ENCODE measurements around the gene CFAP73. TPM values are rescaled to one million over a fixed set of nuclear protein-coding genes. Genes with fewer than 3 reads are reported as not detected.

The CFAP73 gene
- total RNA-seq, 1 donor from 2014 or later: 7.3 TPM

GRCh38 chr12:113197518-113198077 is 48.1 kb downstream of the CFAP73 start:
- no peak overlapping the region for H3K27ac ChIP-seq
- DNase-seq (no peak), ATAC-seq (no peak)
- intact Hi-C loops (cut with DNase I): no loop called here
- H3K4me3 ChIP-seq: no peak overlapping the region
- peaks cover 3% of the 10 kb centered on the region for H3K36me3 ChIP-seq
- no peak for TF ChIP-seq CTCF (IDR thresholded peaks at IDR 0.05)
- H3K9me3 ChIP-seq: no peaks in the 10 kb centered on the region
- H3K4me1 ChIP-seq: peaks cover 4% of the 10 kb centered on the region
- H3K27me3 ChIP-seq (ENCODE audit: low read depth): no peaks in the 10 kb centered on the region

GRCh38 chr12:113198296-113198695 is 48.8 kb downstream of the CFAP73 start:
- Histone ChIP-seq H3K4me3 (no peak overlapping the region), H3K27me3 (ENCODE audit: low read depth) (no peaks in the 10 kb centered on the region), H3K4me1 (peaks cover 4% of the 10 kb centered on the region), H3K9me3 (no peaks in the 10 kb centered on the region), H3K27ac (no peak overlapping the region), H3K36me3 (no peaks in the 10 kb centered on the region)
- intact Hi-C loops (cut with DNase I): no loop called here
- ATAC-seq (no peak), DNase-seq (no peak)
- TF ChIP-seq CTCF (IDR thresholded peaks at IDR 0.05): no peak

DNA sequence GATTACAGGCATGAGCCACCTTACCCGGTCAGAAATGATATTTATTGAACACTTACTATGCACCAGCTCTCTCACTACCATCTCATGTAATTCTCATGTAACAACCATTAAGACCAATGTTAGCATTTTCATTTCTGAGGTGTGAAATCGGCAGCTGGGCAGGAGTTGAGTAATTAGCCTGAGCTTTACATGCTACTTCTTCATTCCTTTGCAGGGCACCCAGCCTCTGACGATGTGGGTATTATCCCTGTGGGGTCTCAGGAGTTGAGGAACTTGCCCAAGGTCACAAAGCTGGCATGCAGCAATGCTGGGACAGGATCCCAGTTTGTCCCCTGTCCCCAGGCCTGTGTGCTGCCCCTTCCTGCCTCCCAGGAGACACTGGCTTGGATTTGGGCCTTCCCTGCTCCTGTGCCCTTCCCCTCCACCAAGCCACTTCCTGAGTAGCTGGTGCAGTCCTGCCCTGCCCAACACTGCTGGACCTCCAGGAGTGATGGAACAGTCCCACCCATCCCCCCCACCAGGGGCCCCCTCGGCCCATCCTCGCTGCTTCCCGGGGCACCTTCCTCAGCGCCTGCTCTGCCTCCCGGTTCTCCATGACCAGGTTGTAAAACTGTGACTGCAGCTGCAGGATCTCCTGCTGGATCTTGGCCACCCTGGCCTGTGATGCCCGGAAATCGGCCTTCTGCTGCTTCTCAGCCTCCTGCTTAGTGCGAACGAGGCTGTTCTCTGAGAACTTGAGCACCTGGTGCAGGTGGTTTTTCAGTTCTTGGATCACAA is 50.7 kb downstream of the CFAP73 start:
- no peak for TF ChIP-seq CTCF (IDR thresholded peaks at IDR 0.05)
- Histone ChIP-seq H3K4me1 (peaks cover 6% of the 10 kb centered on the region), H3K36me3 (no peaks in the 10 kb centered on the region), H3K27me3 (ENCODE audit: low read depth) (no peaks in the 10 kb centered on the region), H3K27ac (no peak overlapping the region), H3K4me3 (no peak overlapping the region), H3K9me3 (no peaks in the 10 kb centered on the region)
- DNase-seq (no peak), ATAC-seq (no peak)
- intact Hi-C loops (cut with DNase I): loop anchor here (10.0 kb wide), 1 partner anchor 155 kb away; the partner anchor contains the start of gene PLBD2

- intact Hi-C loops (cut with DNase I): loop anchor here (10.0 kb wide), 1 partner anchor 153 kb away; the partner anchor contains the start of gene PLBD2
- Histone ChIP-seq H3K4me3 (no peak overlapping the region), H3K9me3 (no peaks in the 10 kb centered on the region), H3K36me3 (no peaks in the 10 kb centered on the region), H3K4me1 (peaks cover 6% of the 10 kb centered on the region), H3K27me3 (ENCODE audit: low read depth) (no peaks in the 10 kb centered on the region), H3K27ac (no peak overlapping the region)
- DNase-seq: no peak
- TF ChIP-seq CTCF (IDR thresholded peaks at IDR 0.05): no peak
- no peak for ATAC-seq
These were observed 52.0 kb downstream of the CFAP73 start for GRCh38 chr12:113201187-113202177.

All from lower lobe of right lung (tissue), 2 donors.